Measurements from ENCODE around the gene ORC1.

Gene ORC1

DNA sequence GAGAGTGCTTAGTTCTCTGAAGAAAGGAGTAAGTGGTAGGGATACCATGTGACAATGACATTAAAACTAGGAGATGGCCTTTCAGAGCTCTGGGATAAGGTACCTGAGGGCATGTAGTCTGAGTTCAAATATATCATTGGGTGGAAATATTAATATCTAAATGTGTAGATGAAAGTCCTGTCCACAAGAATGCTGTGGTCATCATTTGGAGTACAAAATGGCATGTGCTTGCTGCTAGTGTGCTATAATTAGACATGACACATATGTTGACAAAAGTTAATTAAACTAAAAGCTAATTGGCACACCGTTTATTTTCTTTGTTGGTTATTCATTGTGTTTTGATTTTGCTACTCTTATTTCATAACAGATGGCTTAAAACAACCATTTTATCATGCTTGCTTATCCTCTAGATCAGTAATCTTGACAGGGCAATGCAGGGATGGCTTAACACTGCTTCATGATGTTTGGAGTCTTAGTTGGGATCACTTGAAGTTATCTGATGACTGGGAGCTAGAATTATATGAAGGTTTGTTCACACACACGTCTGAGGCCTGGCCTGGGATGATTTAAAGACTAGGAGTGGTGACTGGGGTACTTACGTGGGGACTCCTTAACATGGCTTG, 69.2 kb downstream of the ORC1 start:
- TF ChIP-seq CTCF (IDR thresholded peaks at IDR 0.05; ENCODE audit: control insufficient read depth, extremely low read depth, insufficient read depth) = no peak
- DNase-seq (ENCODE audit: low read depth) = no peak
- no peak overlapping the region for H3K4me3 ChIP-seq (ENCODE audit: low read depth, low read length)

GRCh38 chr1:52332411-52332810, 71.8 kb downstream of the ORC1 start:
- DNase-seq (ENCODE audit: low read depth) = no peak
- no peak overlapping the region for H3K4me3 ChIP-seq (ENCODE audit: low read depth, low read length)
- no peak for TF ChIP-seq CTCF (IDR thresholded peaks at IDR 0.05; ENCODE audit: control insufficient read depth, extremely low read depth, insufficient read depth)

DNA sequence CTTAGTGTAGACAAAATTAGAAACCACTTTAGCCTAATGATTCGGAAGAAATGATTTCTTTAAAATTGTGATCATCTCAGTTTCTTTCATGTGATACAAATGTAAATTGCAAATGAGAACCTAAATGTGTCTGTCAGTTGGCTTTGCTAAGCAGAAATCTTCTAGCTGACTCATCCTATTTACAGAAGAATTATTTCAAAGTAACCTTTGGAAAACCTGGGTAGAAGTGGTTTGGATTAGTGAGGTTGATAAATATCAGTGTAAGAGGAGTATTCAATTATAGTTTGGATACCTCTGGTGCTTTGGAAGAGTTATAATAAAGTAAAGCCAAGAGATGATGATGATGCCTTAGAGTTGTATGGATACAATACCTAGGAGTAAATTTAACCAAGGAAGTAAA, 75.6 kb downstream of the ORC1 start:
- no peak overlapping the region for H3K4me3 ChIP-seq (ENCODE audit: low read depth, low read length)
- no peak for DNase-seq (ENCODE audit: low read depth)
- no peak for TF ChIP-seq CTCF (IDR thresholded peaks at IDR 0.05; ENCODE audit: control insufficient read depth, extremely low read depth, insufficient read depth)

DNA sequence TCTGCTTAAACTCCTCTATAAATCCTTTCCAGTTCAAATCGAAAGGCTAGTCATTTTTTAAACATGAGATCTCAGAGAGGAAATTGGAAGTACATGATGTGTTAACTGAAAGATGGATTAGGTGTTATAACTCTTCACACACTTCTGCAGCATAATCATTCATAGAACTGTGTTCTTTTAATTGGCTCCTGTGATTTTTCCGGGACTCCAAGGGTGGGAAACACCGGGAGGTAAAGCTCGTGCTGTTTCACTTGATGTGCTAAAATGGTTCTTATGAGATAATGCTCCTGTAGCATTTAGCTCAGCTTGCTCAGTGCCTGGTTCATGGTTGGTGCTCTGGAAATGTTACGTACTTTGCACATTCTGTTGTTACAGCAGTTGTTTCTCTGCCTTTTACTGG, 78.4 kb downstream of the ORC1 start:
- no peak for TF ChIP-seq CTCF (IDR thresholded peaks at IDR 0.05; ENCODE audit: control insufficient read depth, extremely low read depth, insufficient read depth)
- H3K4me3 ChIP-seq (ENCODE audit: low read depth, low read length) = no peak overlapping the region
- DNase-seq (ENCODE audit: low read depth) = no peak

DNA sequence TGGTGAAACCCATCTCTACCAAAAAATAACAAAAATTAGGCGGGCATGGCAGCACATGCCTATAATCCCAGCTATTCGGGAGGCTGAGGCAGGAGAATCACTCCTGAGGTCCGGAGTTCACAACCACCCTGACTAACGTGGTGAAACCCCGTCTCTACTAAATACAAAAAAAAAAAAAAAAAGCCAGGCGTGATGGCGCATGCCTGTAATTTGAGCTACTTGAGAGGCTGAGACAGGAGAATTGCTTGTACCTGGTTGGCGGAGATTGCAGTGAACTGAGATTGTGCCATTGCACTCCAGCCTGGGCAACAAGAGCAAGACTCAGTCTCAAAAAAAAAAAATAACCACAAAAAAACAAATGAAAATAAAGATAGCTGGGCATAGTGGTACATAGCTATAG, 80.5 kb downstream of the ORC1 start:
- no peak overlapping the region for H3K4me3 ChIP-seq (ENCODE audit: low read depth, low read length)
- DNase-seq (ENCODE audit: low read depth) = no peak
- no peak for TF ChIP-seq CTCF (IDR thresholded peaks at IDR 0.05; ENCODE audit: control insufficient read depth, extremely low read depth, insufficient read depth)
